ENCODE measurements around the gene GTF3C6.

DNA sequence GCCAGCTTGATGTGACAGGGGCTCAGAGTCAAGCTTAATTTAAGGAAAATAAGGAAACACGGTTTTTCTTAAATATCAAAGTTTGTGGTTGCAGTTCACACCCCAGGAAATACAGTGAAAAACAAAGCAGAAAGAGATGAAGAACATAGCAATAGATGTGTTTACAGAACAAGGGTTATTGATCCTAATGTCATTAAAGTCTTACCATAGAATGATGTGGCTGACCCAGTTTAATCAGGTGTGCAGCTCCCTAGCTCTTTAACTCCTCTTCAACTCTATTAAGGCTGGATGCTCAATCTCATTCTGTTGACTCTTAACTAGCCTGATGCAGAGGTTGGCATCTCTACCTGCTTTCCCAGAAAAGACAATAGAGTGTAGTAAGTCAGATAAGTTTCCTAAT, 7.5 kb upstream of the GTF3C6 start:
- TF ChIP-seq ZNF24 (IDR thresholded peaks at IDR 0.05) = no peak
- TF ChIP-seq CREB1 (IDR thresholded peaks at IDR 0.05; ENCODE audit: low read depth) = no peak
- no peak for TF ChIP-seq POLR2A (IDR thresholded peaks at IDR 0.05; ENCODE audit: low read depth, low read length)

Measured in GM12878 (cell line).